Neural progenitor cell (in vitro differentiated cells): ENCODE data around the gene HNRNPM. TPM values are rescaled to one million over a fixed set of nuclear protein-coding genes. Genes with fewer than 3 reads are reported as not detected.

Experiments used
- DNase-seq: peaks from one replicate; pipeline ENCODE4 v3.0.0-alpha.2; 2016; ENCODE audit warnings: low spot score
- H2AFZ ChIP-seq: fragments of 200-600 bp; sonication (generic); replicated peaks from 2 replicates; pipeline ENCODE4 v1.6.1; 2016; ENCODE audit warnings: antibody characterized with exemption
- H3F3A ChIP-seq: fragments of 200-600 bp; sonication (generic); 2 replicates; pipeline ENCODE4 v1.6.1; 2016; ENCODE audit warnings: antibody characterized with exemption, low read depth
- H3K27ac ChIP-seq: fragments of 200-600 bp; sonication (generic); 2 replicates; pipeline ENCODE4 v1.5.1; 2016; ENCODE audit warnings: mild to moderate bottlenecking
- H3K27me3 ChIP-seq: fragments of 200-600 bp; sonication (generic); 2 replicates; pipeline ENCODE4 v1.6.1; 2016; ENCODE audit warnings: mild to moderate bottlenecking, moderate library complexity
- H3K36me3 ChIP-seq: fragments of 200-600 bp; sonication (generic); 2 replicates; pipeline ENCODE4 v1.5.1; 2016
- H3K4me1 ChIP-seq: fragments of 200-600 bp; sonication (generic); 2 replicates; pipeline ENCODE4 v1.6.1; 2016; ENCODE audit warnings: mixed run types
- H3K4me2 ChIP-seq: fragments of 200-600 bp; sonication (generic); 2 replicates; pipeline ENCODE4 v1.6.1; 2016
- H3K4me3 ChIP-seq: fragments of 200-600 bp; sonication (generic); 2 replicates; pipeline ENCODE4 v1.5.1; 2016
- H3K79me2 ChIP-seq: fragments of 200-600 bp; sonication (generic); 2 replicates; pipeline ENCODE4 v1.6.1; 2016; ENCODE audit warnings: low read depth
- H3K9ac ChIP-seq: fragments of 200-600 bp; sonication (generic); 2 replicates; pipeline ENCODE4 v1.6.1; 2016
- H3K9me3 ChIP-seq: fragments of 200-600 bp; sonication (generic); 2 replicates; pipeline ENCODE4 v1.5.1; 2016; ENCODE audit warnings: low read depth
- H4K20me1 ChIP-seq: fragments of 200-600 bp; sonication (generic); 2 replicates; pipeline ENCODE4 v1.6.1; 2016; ENCODE audit warnings: low read depth
- H3K27ac Mint-ChIP-seq: 3 replicates; pipeline ENCODE4 v1.8.0; 2021; ENCODE audit warnings: mixed read lengths
- H3K27me3 Mint-ChIP-seq: 2 replicates; pipeline ENCODE4 v1.8.0; 2022; ENCODE audit warnings: low read depth, mild to moderate bottlenecking, inconsistent platforms, moderate library complexity, mixed read lengths; ENCODE audit not compliant: insufficient read depth
- H3K36me3 Mint-ChIP-seq: 3 replicates; pipeline ENCODE4 v1.8.0; 2021; ENCODE audit warnings: mixed read lengths
- H3K4me1 Mint-ChIP-seq: 3 replicates; pipeline ENCODE4 v1.8.0; 2021; ENCODE audit warnings: mixed read lengths
- H3K4me3 Mint-ChIP-seq: 3 replicates; pipeline ENCODE4 v1.8.0; 2021; ENCODE audit warnings: mild to moderate bottlenecking, moderate library complexity, mixed read lengths
- H3K9me3 Mint-ChIP-seq: 3 replicates; pipeline ENCODE4 v1.8.0; 2020; ENCODE audit warnings: mixed read lengths
- EZH2 ChIP-seq: fragments of 200-600 bp; sonication (generic); IDR thresholded peaks from 2 replicates; pipeline ENCODE4 v1.6.1; 2017; ENCODE audit warnings: antibody characterized with exemption, mild to moderate bottlenecking, moderate library complexity
- EZH2phosphoT487 ChIP-seq: fragments of 200-600 bp; sonication (generic); IDR thresholded peaks from 2 replicates; pipeline ENCODE4 v1.6.1; 2017; ENCODE audit warnings: antibody characterized with exemption
- total RNA-seq: library from RNA; depleted of rRNA; stranded (reverse); fragments of >200 nt; gene quantifications from 2 replicates; pipeline ENCODE4 v1.2.3, GENCODE V29; 2015; ENCODE audit warnings: low replicate concordance
- TF ChIP-seq, protein P1 (sequence below): fragments of 200-600 bp; sonication (generic); IDR thresholded peaks from 2 replicates; pipeline ENCODE4 v1.5.1; 2017; ENCODE audit warnings: antibody characterized with exemption, mild to moderate bottlenecking

The HNRNPM gene
- total RNA-seq, 1 donor from 2014 or later, result 118 TPM

- Histone ChIP-seq H4K20me1 (peaks cover 46% of the 10 kb centered on the region), H3K27me3 (no peaks in the 10 kb centered on the region), H3F3A (no peaks in the 10 kb centered on the region), H3K4me3 (no peak overlapping the region), H2AFZ (no peak overlapping the region), H3K9me3 (no peaks in the 10 kb centered on the region), H3K4me1 (no peaks in the 10 kb centered on the region), H3K27ac (no peak overlapping the region), H3K9ac (no peak overlapping the region), H3K36me3 (no peaks in the 10 kb centered on the region), H3K4me2 (no peak overlapping the region), H3K79me2 (peaks cover 59% of the 10 kb centered on the region)
- H3K4me1 Mint-ChIP-seq, result peaks cover 11% of the 10 kb centered on the region
- no peak for DNase-seq
- TF ChIP-seq, protein P1, sequence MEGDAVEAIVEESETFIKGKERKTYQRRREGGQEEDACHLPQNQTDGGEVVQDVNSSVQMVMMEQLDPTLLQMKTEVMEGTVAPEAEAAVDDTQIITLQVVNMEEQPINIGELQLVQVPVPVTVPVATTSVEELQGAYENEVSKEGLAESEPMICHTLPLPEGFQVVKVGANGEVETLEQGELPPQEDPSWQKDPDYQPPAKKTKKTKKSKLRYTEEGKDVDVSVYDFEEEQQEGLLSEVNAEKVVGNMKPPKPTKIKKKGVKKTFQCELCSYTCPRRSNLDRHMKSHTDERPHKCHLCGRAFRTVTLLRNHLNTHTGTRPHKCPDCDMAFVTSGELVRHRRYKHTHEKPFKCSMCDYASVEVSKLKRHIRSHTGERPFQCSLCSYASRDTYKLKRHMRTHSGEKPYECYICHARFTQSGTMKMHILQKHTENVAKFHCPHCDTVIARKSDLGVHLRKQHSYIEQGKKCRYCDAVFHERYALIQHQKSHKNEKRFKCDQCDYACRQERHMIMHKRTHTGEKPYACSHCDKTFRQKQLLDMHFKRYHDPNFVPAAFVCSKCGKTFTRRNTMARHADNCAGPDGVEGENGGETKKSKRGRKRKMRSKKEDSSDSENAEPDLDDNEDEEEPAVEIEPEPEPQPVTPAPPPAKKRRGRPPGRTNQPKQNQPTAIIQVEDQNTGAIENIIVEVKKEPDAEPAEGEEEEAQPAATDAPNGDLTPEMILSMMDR, result no peak
- no peak for TF ChIP-seq EZH2
- no peak for TF ChIP-seq EZH2phosphoT487
- H3K4me3 Mint-ChIP-seq, result no peak overlapping the region
- no peaks in the 10 kb centered on the region for H3K9me3 Mint-ChIP-seq
- H3K27me3 Mint-ChIP-seq, result peaks cover 6% of the 10 kb centered on the region
- H3K36me3 Mint-ChIP-seq, result peaks cover 10% of the 10 kb centered on the region
- H3K27ac Mint-ChIP-seq, result no peak overlapping the region
Measured at GRCh38 chr19:8398311-8398771, 46.4 kb upstream of the HNRNPM start.

DNA sequence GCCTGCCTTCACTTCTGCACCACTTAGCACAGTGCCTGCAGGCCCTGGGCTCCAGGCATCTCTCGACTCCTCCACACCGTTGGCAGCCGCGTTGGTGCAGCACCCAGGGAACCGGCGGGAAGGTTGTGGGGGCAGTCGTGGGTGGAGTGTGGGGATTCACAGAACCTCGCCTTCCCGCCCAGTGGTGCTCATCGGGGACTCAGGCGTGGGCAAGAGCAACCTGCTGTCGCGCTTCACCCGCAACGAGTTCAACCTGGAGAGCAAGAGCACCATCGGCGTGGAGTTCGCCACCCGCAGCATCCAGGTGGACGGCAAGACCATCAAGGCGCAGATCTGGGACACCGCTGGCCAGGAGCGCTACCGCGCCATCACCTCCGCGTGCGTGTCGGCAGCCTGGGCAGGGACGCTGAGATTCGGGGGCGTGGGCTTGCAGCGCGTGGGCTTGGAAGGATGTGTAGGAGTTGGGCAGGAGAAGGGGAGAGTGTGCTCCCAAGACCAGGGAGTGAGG lies 45.0 kb upstream of the HNRNPM start:
- Histone ChIP-seq H3K4me2 (no peak overlapping the region), H3F3A (no peaks in the 10 kb centered on the region), H2AFZ (no peak overlapping the region), H3K27ac (no peak overlapping the region), H3K4me1 (no peaks in the 10 kb centered on the region), H3K9ac (no peak overlapping the region), H3K36me3 (no peaks in the 10 kb centered on the region), H3K4me3 (no peak overlapping the region), H3K79me2 (peaks cover 46% of the 10 kb centered on the region), H3K27me3 (no peaks in the 10 kb centered on the region), H3K9me3 (no peaks in the 10 kb centered on the region), H4K20me1 (peaks cover 35% of the 10 kb centered on the region)
- no peak overlapping the region for H3K27ac Mint-ChIP-seq
- TF ChIP-seq, protein P1, result no peak
- TF ChIP-seq EZH2phosphoT487, result no peak
- no peak for TF ChIP-seq EZH2
- peaks cover 9% of the 10 kb centered on the region for H3K4me1 Mint-ChIP-seq
- H3K9me3 Mint-ChIP-seq, result no peaks in the 10 kb centered on the region
- DNase-seq, result no peak
- peaks cover 6% of the 10 kb centered on the region for H3K27me3 Mint-ChIP-seq
- peaks cover 13% of the 10 kb centered on the region for H3K36me3 Mint-ChIP-seq
- H3K4me3 Mint-ChIP-seq, result no peak overlapping the region

GRCh38 chr19:8401981-8402411 lies 42.8 kb upstream of the HNRNPM start:
- H3K4me1 ChIP-seq, result no peaks in the 10 kb centered on the region
- no peak overlapping the region for H3K4me2 ChIP-seq
- Mint-ChIP-seq H3K36me3 (peaks cover 15% of the 10 kb centered on the region), H3K4me3 (no peak overlapping the region), H3K27me3 (peaks cover 4% of the 10 kb centered on the region), H3K4me1 (peaks cover 5% of the 10 kb centered on the region), H3K9me3 (no peaks in the 10 kb centered on the region), H3K27ac (no peak overlapping the region)
- peaks cover 18% of the 10 kb centered on the region for H4K20me1 ChIP-seq
- H3K27ac ChIP-seq, result no peak overlapping the region
- no peak overlapping the region for H3K4me3 ChIP-seq
- no peak for DNase-seq
- TF ChIP-seq, protein P1, result no peak
- no peak for TF ChIP-seq EZH2
- TF ChIP-seq EZH2phosphoT487, result no peak
- peaks cover 24% of the 10 kb centered on the region for H3K79me2 ChIP-seq
- H2AFZ ChIP-seq, result no peak overlapping the region
- H3K9me3 ChIP-seq, result no peaks in the 10 kb centered on the region
- H3F3A ChIP-seq, result no peaks in the 10 kb centered on the region
- H3K27me3 ChIP-seq, result no peaks in the 10 kb centered on the region
- H3K9ac ChIP-seq, result no peak overlapping the region
- no peaks in the 10 kb centered on the region for H3K36me3 ChIP-seq
